ENCODE measurements around the gene PTPN14.

Gene PTPN14

DNA sequence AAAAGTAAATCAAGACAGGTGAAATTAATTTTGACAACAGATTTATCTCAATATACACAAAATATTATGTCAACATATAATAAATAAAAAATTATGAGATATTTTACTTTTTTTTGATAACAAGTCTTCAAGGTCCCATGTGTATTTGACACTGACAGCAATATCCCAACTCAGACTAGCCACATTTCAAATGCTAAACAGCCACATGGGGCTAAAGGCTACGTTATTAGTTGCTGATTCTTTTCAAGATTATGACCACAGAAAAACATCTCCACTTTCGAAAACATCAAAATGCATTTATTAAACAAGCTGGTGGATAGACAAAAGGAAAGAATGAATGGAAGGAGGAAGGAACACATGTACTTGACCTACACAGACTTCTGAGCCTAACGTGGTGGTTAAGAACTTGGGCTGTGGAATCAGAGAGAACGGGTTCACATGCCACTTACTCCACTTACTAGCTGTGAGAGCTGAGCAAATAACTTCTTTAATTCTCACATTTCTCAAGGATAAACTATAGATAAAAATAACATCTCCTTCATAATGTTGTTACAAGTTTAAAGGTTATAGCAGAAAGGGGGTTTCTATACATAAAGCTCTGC, 13.4 kb downstream of the PTPN14 start:
- ATAC-seq (ENCODE audit: insufficient read depth, low read depth) (no peak), DNase-seq (no peak)
- Histone ChIP-seq H3K79me2 (ENCODE audit: insufficient read depth, low read length) (peaks cover 7% of the 10 kb centered on the region; the same call in 1 of the 2 replicates), H3K36me3 (ENCODE audit: insufficient read depth, low read length) (no peaks in the 10 kb centered on the region), H3K4me1 (ENCODE audit: insufficient read depth, low read length) (no peaks in the 10 kb centered on the region), H3K9me3 (ENCODE audit: insufficient read depth, low read length, severe bottlenecking) (no peaks in the 10 kb centered on the region), H3K9ac (ENCODE audit: low read depth, low read length) (no peak overlapping the region), H3K4me2 (ENCODE audit: insufficient read depth, low read length) (no peak overlapping the region), H2AFZ (ENCODE audit: low read depth, low read length) (no peak overlapping the region), H3K27me3 (ENCODE audit: insufficient read depth, low read length, poor library complexity) (no peaks in the 10 kb centered on the region), H4K20me1 (ENCODE audit: insufficient read depth, low read length) (no peaks in the 10 kb centered on the region), H3K27ac (ENCODE audit: low read length) (no peak overlapping the region), H3K4me3 (ENCODE audit: low read depth in 1 of 2, low read length in 2 of 2) (no peak overlapping the region)
- TF ChIP-seq EZH2 (IDR thresholded peaks at IDR 0.05; ENCODE audit: borderline replicate concordance, low read depth, low read length, severe bottlenecking) = no peak
- TF ChIP-seq, protein P1, sequence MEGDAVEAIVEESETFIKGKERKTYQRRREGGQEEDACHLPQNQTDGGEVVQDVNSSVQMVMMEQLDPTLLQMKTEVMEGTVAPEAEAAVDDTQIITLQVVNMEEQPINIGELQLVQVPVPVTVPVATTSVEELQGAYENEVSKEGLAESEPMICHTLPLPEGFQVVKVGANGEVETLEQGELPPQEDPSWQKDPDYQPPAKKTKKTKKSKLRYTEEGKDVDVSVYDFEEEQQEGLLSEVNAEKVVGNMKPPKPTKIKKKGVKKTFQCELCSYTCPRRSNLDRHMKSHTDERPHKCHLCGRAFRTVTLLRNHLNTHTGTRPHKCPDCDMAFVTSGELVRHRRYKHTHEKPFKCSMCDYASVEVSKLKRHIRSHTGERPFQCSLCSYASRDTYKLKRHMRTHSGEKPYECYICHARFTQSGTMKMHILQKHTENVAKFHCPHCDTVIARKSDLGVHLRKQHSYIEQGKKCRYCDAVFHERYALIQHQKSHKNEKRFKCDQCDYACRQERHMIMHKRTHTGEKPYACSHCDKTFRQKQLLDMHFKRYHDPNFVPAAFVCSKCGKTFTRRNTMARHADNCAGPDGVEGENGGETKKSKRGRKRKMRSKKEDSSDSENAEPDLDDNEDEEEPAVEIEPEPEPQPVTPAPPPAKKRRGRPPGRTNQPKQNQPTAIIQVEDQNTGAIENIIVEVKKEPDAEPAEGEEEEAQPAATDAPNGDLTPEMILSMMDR (IDR thresholded peaks at IDR 0.05; ENCODE audit: borderline replicate concordance, extremely low read depth, low read length, poor library complexity, severe bottlenecking) = no peak

DNA sequence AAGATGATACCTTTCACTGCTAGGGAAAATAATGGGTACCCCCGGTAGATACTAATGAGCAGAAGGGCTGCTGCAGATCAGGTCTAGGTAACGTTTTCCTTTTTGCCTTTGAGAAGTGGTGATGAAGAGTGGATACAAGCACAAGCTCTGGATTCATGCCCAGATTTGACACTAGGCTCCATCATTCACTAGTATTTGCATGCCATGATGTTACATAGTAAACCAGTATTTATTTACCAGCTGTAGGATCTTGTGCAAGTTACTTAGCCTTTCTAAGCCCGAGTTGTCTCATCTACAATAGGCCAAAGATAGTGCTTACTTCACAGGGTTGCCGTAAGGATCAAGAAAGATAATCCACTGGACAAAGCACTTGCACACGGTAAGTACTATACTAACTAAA, 14.2 kb downstream of the PTPN14 start:
- Histone ChIP-seq H3K79me2 (ENCODE audit: insufficient read depth, low read length) (0 out of 2 replicates have a peak, but pooled peaks cover under 1% of the 10 kb centered on the region), H4K20me1 (ENCODE audit: insufficient read depth, low read length) (no peaks in the 10 kb centered on the region), H3K9ac (ENCODE audit: low read depth, low read length) (no peak overlapping the region), H3K36me3 (ENCODE audit: insufficient read depth, low read length) (no peaks in the 10 kb centered on the region), H3K27me3 (ENCODE audit: insufficient read depth, low read length, poor library complexity) (no peaks in the 10 kb centered on the region), H3K4me2 (ENCODE audit: insufficient read depth, low read length) (no peak overlapping the region), H3K4me1 (ENCODE audit: insufficient read depth, low read length) (no peaks in the 10 kb centered on the region), H3K4me3 (ENCODE audit: low read depth in 1 of 2, low read length in 2 of 2) (no peak overlapping the region), H2AFZ (ENCODE audit: low read depth, low read length) (no peak overlapping the region), H3K27ac (ENCODE audit: low read length) (no peak overlapping the region), H3K9me3 (ENCODE audit: insufficient read depth, low read length, severe bottlenecking) (no peaks in the 10 kb centered on the region)
- DNase-seq = no peak
- no peak for TF ChIP-seq EZH2 (IDR thresholded peaks at IDR 0.05; ENCODE audit: borderline replicate concordance, low read depth, low read length, severe bottlenecking)
- TF ChIP-seq, protein P1 (IDR thresholded peaks at IDR 0.05; ENCODE audit: borderline replicate concordance, extremely low read depth, low read length, poor library complexity, severe bottlenecking) = no peak
- ATAC-seq (ENCODE audit: insufficient read depth, low read depth) = no peak

DNA sequence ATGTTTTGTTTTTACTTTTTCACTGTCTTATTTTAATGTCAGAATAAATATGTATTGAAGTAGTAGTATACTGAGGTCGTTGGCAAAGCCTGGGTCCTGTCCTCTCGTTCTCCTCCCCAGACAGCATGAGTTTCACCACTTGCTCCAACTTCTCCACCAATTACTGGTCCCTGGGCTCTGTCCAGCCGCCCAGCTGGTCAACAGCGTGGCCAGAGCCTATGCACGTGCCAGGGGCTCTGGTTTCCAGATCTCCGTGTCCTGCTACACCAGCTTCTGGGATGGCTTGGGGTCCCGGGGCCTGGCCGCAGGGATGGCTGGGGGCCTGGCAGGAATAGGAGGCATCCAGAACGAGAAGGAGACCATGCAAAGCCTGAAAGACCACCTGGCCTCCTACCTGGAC, 19.3 kb downstream of the PTPN14 start:
- DNase-seq (no peak), ATAC-seq (ENCODE audit: insufficient read depth, low read depth) (no peak)
- no peaks in the 10 kb centered on the region for H3K27me3 ChIP-seq (ENCODE audit: insufficient read depth, low read length, poor library complexity)
- H4K20me1 ChIP-seq (ENCODE audit: insufficient read depth, low read length) = no peaks in the 10 kb centered on the region
- no peaks in the 10 kb centered on the region for H3K79me2 ChIP-seq (ENCODE audit: insufficient read depth, low read length)
- no peaks in the 10 kb centered on the region for H3K36me3 ChIP-seq (ENCODE audit: insufficient read depth, low read length)
- no peak overlapping the region for H3K9ac ChIP-seq (ENCODE audit: low read depth, low read length)
- H3K4me2 ChIP-seq (ENCODE audit: insufficient read depth, low read length) = no peak overlapping the region
- H2AFZ ChIP-seq (ENCODE audit: low read depth, low read length) = no peak overlapping the region
- H3K27ac ChIP-seq (ENCODE audit: low read length) = no peak overlapping the region
- no peaks in the 10 kb centered on the region for H3K4me1 ChIP-seq (ENCODE audit: insufficient read depth, low read length)
- H3K4me3 ChIP-seq (ENCODE audit: low read depth in 1 of 2, low read length in 2 of 2) = no peak overlapping the region
- TF ChIP-seq, protein P1 (IDR thresholded peaks at IDR 0.05; ENCODE audit: borderline replicate concordance, extremely low read depth, low read length, poor library complexity, severe bottlenecking) = no peak
- no peak for TF ChIP-seq EZH2 (IDR thresholded peaks at IDR 0.05; ENCODE audit: borderline replicate concordance, low read depth, low read length, severe bottlenecking)
- no peaks in the 10 kb centered on the region for H3K9me3 ChIP-seq (ENCODE audit: insufficient read depth, low read length, severe bottlenecking)
